HG03432 (cell line): ENCODE results near the gene KRT31.
"Not testable (repeated sequence)": the region's sequence is repeated elsewhere in the genome, so short reads cannot be mapped to it uniquely, and the experiment has no call there.

Source experiments
- ATAC-seq: cut with Tn5 transposase; IDR thresholded peaks from one replicate; pipeline ENCODE4 v1.9.1; 2021; ENCODE audit warnings: mild to moderate bottlenecking, moderate library complexity; ENCODE audit not compliant: unreplicated experiment

KRT31 gene

GRCh38 chr17:41347869-41348760, 49.3 kb downstream of the KRT31 start:
- ATAC-seq, result no peak

- not testable (repeated sequence) for ATAC-seq
These were observed 51.0 kb downstream of the KRT31 start for GRCh38 chr17:41346421-41346820.

- no peak for ATAC-seq
These were observed 51.4 kb downstream of the KRT31 start for GRCh38 chr17:41345992-41346391.
